ENCODE data around the gene AMOTL2. TPM values are rescaled to one million over a fixed set of nuclear protein-coding genes. Genes with fewer than 3 reads are reported as not detected.

AMOTL2 gene
- total RNA-seq, 1 experiment from 2014 or later = 172 TPM

- no peak for DNase-seq
- Histone ChIP-seq H3K36me3 (peaks cover 82% of the 10 kb centered on the region), H3K9me3 (no peaks in the 10 kb centered on the region), H3K4me3 (peak overlapping the region; percentile 100), H3K27me3 (no peaks in the 10 kb centered on the region)
Measured at GRCh38 chr3:134370611-134371531, 3.4 kb downstream of the AMOTL2 start.

GRCh38 chr3:134369861-134370596 lies 4.2 kb downstream of the AMOTL2 start:
- Histone ChIP-seq H3K9me3 (no peaks in the 10 kb centered on the region), H3K4me3 (peak overlapping the region; percentile 100), H3K27me3 (no peaks in the 10 kb centered on the region), H3K36me3 (peaks cover 91% of the 10 kb centered on the region)
- DNase-seq = no peak

GRCh38 chr3:134369231-134369741 lies 5.0 kb downstream of the AMOTL2 start:
- Histone ChIP-seq H3K27me3 (no peaks in the 10 kb centered on the region), H3K36me3 (peaks cover 97% of the 10 kb centered on the region), H3K4me3 (no peak overlapping the region)

GRCh38 chr3:134368751-134369105 lies 5.5 kb downstream of the AMOTL2 start:
- Histone ChIP-seq H3K9me3 (no peaks in the 10 kb centered on the region), H3K4me3 (no peak overlapping the region), H3K36me3 (peaks cover 94% of the 10 kb centered on the region), H3K27me3 (no peaks in the 10 kb centered on the region)
- DNase-seq = no peak

More at GRCh38 chr3:134369231-134369741, 5.0 kb downstream of the AMOTL2 start:
- no peaks in the 10 kb centered on the region for H3K9me3 ChIP-seq
- no peak for DNase-seq

GRCh38 chr3:134367869-134368750 lies 6.1 kb downstream of the AMOTL2 start:
- H3K4me3 ChIP-seq = no peak overlapping the region
- H3K27me3 ChIP-seq = no peaks in the 10 kb centered on the region
- no peaks in the 10 kb centered on the region for H3K9me3 ChIP-seq
- DNase-seq = peak; percentile 49
- peaks cover 94% of the 10 kb centered on the region for H3K36me3 ChIP-seq

GRCh38 chr3:134366928-134367811 lies 7.1 kb downstream of the AMOTL2 start:
- Histone ChIP-seq H3K9me3 (no peaks in the 10 kb centered on the region), H3K4me3 (no peak overlapping the region), H3K27me3 (no peaks in the 10 kb centered on the region), H3K36me3 (peaks cover 96% of the 10 kb centered on the region)
- DNase-seq = peak; percentile 73

- H3K27me3 ChIP-seq = no peaks in the 10 kb centered on the region
- peaks cover 96% of the 10 kb centered on the region for H3K36me3 ChIP-seq
- no peaks in the 10 kb centered on the region for H3K9me3 ChIP-seq
- DNase-seq = no peak
- H3K4me3 ChIP-seq = no peak overlapping the region
Measured at GRCh38 chr3:134366221-134366927, 7.9 kb downstream of the AMOTL2 start.

GRCh38 chr3:134365766-134366065 lies 8.5 kb downstream of the AMOTL2 start:
- Histone ChIP-seq H3K9me3 (no peaks in the 10 kb centered on the region), H3K4me3 (no peak overlapping the region), H3K36me3 (peaks cover 96% of the 10 kb centered on the region), H3K27me3 (no peaks in the 10 kb centered on the region)
- DNase-seq = no peak

GRCh38 chr3:134364936-134365765 lies 9.1 kb downstream of the AMOTL2 start:
- no peak for DNase-seq
- H3K27me3 ChIP-seq = no peaks in the 10 kb centered on the region
- H3K9me3 ChIP-seq = no peaks in the 10 kb centered on the region
- H3K4me3 ChIP-seq = peak overlapping the region; percentile 5; the same call in 1 of the 2 replicates
- H3K36me3 ChIP-seq = peaks cover 96% of the 10 kb centered on the region

- Histone ChIP-seq H3K4me3 (peak overlapping the region; percentile 23; the same call in 1 of the 2 replicates), H3K9me3 (no peaks in the 10 kb centered on the region), H3K27me3 (no peaks in the 10 kb centered on the region), H3K36me3 (peaks cover 96% of the 10 kb centered on the region)
- DNase-seq = peak; percentile 100
Measured at GRCh38 chr3:134364061-134364935, 9.9 kb downstream of the AMOTL2 start.

- Histone ChIP-seq H3K9me3 (no peaks in the 10 kb centered on the region), H3K27me3 (no peaks in the 10 kb centered on the region), H3K4me3 (no peak overlapping the region), H3K36me3 (peaks cover 96% of the 10 kb centered on the region)
- DNase-seq = no peak
Measured at GRCh38 chr3:134363381-134363755, 10.9 kb downstream of the AMOTL2 start.

GRCh38 chr3:134362670-134363380 lies 11.4 kb downstream of the AMOTL2 start:
- DNase-seq = no peak

GRCh38 chr3:134362221-134362620 lies 12.0 kb downstream of the AMOTL2 start:
- Histone ChIP-seq H3K9me3 (no peaks in the 10 kb centered on the region), H3K4me3 (no peak overlapping the region), H3K36me3 (peaks cover 96% of the 10 kb centered on the region), H3K27me3 (no peaks in the 10 kb centered on the region)
- no peak for DNase-seq

More at GRCh38 chr3:134362670-134363380, 11.4 kb downstream of the AMOTL2 start:
- peaks cover 96% of the 10 kb centered on the region for H3K36me3 ChIP-seq
- no peaks in the 10 kb centered on the region for H3K9me3 ChIP-seq
- no peaks in the 10 kb centered on the region for H3K27me3 ChIP-seq
- no peak overlapping the region for H3K4me3 ChIP-seq
